HG02798 (cell line): Measurements from ENCODE around the gene SARS1.
A peak's percentile ranks its signal among the peaks of the same experiment; 100 is the strongest.

Experiments
- ATAC-seq: cut with Tn5 transposase; IDR thresholded peaks from one replicate; pipeline ENCODE4 v1.9.1; 2021; ENCODE audit warnings: mild to moderate bottlenecking; ENCODE audit not compliant: unreplicated experiment, poor library complexity

SARS1 gene

DNA sequence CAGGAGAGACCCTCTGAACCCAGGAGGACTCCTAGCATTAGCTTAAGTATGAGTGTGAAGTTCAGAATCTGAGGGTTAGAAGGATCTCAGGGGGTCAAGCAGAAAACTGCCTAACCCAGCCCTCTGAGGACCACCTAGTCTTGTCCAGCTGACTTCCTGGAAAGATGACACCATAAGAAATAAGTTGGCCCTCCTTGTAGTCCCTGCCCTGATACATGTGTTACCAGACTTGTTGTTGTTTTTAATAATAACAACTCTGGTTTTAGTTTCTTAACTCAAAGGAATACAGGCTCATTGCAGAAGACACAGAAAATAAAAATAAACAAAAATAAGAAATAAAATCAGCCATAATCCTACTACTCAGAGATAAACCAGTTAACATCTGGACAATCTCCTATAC lies 21.8 kb upstream of the SARS1 start:
- no peak for ATAC-seq

DNA sequence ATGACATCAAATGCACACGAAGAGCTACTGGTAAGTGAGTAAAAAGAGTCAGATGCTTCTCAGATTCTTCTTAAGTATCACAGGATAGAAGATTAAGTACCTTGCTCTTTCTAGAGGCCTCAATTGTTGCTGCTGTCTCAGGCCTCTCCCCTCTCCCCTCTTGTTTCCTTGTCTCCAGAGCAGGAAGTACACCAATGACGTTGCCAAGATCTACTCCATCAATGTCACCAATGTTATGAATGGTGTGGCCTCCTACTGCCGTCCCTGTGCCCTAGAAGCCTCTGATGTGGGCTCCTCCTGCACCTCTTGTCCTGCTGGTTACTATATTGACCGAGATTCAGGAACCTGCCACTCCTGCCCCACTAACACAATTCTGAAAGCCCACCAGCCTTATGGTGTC lies 21.3 kb upstream of the SARS1 start:
- ATAC-seq: no peak

DNA sequence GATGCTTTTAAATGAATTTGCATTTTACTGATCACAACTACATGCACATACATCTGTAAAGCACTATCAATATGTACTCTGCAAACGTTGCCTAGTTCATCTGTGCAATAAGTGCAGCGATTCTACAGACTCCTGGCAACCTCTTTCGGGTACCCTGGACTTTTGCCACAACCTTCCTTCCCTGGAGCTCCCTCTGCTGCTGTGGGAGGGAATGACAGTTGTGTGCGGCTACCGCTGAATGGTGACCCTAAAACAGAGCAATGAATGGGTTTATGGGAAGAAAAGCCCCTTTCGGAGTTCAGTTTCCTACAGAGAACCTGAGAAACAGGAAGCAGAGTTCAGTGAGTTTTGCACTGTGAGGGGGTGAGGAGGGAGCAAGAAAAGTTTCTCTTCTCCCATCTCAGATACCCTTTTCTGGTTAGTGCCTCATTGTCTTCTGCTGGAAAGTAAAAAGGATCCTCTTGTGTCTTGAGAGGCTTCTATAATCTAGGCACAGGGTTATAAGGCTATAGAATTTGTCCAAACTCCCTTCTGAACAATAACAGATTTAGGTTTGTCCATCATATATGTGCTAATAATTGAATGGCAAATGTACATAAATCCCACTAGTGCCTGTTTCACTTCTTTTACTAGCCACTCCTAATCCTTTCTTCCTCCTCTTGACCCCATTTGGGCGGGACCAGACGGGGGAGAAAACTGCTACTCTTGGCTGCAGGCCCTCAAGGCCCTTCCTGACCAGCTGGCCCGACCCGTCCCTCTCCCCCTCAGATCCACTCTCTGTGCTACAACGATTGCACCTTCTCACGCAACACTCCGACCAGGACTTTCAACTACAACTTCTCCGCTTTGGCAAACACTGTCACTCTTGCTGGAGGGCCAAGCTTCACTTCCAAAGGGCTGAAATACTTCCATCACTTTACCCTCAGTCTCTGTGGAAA lies 19.8 kb upstream of the SARS1 start:
- ATAC-seq: peak; percentile 51

DNA sequence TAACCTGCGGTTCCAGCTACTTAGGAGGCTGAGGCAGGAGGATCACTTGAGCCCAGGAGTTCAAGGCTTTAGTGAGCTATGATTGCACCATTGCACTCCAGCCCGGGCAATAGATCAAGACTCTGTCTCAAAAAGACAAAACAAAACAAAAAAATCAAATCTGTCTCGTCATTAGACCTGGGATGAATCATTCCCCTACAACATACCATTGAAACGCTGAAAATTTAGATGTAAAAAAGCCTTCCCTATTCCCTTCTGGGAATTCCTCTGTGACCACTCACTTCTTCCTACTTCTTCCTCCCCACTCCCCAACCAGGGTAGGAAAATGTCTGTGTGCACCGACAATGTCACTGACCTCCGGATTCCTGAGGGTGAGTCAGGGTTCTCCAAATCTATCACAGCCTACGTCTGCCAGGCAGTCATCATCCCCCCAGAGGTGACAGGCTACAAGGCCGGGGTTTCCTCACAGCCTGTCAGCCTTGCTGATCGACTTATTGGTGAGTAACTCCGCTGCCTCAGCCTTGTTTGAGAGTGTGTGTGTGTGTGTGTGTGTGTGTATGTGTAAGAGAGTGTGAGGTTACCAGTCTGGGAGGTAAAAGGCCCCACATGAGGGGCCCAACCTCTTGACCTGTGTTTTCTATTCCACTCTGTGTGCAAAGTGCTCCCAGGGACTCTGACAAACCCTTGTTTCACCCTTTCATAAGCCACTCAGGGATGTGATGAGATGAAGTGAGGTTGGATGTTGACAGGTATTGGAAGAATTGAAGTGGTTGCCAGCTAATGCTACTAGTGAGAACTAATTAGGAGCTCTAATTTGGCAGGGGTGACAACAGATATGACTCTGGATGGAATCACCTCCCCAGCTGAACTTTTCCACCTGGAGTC lies 16.3 kb upstream of the SARS1 start:
- no peak for ATAC-seq

DNA sequence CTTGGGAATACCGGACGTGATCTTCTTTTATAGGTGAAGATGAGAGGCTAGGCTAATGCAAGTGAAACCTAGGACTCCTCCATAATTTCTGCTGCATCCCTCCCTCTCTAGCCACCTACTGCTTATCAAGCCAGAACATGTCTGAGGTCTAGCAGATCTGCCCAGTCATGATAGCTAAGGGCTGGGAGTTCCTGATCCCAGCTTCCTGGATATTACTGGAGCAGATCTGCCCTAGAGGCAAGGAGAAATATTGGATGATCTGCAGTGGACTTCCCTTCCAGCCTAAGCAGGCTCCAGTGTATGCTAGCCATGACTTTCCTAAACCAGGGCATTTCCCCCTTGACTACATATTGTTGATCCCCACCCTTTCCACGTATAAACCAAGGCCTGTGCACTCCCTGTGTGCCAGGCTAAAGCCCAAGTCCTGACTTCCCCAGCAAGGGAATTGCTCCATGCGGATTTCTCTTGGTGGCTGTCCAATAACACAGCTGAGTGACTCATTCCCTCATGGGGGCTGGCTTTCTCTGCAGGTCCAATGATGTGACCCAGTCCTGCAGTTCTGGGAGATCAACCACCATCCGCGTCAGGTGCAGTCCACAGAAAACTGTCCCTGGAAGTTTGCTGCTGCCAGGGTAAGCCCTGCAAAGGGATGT lies 15.5 kb upstream of the SARS1 start:
- ATAC-seq: no peak

DNA sequence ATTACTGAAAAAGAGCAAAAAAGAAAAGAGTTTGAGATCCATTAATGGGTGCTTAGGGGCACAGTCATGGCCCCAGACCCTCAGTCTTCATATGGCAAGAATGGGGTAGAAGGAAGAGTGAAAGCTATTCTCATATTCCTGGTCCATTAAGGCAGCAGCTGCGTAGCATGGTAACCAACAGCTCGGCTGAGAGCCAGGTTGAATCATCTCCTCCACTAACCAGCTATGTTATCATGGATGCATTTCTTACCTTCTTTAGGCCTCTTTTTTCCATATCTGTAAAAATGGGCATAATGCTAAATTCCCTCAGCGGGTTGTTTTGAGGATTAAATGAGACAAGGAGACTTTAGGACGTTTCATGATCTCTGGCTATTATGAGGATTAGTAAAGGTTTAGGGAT lies 15.0 kb upstream of the SARS1 start:
- no peak for ATAC-seq

DNA sequence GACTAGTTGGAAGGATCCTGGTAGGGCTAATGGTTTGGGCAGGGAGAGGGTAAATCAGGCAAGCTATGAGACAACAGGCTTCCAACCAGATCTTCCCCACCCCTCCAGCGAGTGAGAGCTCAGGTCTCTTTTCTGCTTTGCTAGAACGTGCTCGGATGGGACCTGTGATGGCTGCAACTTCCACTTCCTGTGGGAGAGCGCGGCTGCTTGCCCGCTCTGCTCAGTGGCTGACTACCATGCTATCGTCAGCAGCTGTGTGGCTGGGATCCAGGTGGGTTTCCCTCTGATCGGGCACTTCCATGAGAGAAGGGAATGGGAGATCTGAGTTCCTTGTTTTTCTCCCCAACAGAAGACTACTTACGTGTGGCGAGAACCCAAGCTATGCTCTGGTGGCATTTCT lies 14.0 kb upstream of the SARS1 start:
- ATAC-seq: no peak

DNA sequence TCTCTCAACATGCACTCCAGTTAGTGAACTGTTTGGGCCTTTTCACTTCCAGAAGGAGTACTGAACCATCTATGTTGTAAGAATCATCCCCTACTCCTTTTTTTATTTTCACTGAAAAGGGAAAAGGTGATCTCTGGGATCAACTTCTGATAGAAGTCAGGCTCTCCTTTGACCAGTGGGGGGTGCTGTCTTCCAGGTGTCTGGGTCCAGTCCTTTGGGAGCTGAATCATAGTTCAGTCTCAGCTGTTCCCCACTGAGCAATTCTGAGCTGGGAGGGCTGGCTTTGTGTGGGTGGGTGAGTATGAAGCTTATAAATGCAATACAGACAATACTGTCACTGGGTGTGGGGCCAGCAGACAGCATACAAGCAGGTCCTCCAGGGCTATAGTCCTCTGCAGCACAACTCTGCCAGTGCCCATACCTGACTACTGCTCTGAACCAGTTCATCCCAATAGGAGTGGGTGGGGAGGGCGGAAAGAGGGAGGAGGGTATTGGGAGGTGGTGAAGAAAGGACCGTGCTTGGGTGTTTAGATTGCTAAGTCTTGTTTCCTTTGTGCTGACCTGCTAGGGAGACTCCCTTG lies 12.5 kb upstream of the SARS1 start:
- peak; percentile 42 for ATAC-seq

DNA sequence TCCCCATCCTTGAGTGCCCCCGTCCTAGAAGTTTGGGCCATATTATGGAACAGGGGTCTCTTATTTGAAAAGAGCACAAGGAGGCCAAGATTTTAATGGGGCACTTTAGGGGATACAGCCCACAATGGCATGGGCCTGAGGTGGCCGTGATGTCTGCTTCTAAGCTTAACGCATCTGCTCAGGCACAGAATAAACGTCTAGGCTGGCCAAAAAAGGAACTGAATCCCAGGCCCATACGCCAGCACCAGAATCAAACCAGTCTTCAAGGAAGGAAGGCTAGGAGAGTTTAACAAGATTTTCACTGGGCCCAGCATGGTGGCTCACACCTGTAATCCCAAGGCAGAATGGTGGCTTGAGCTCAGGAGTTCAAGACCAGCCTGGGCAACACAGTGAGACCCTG lies 9.2 kb upstream of the SARS1 start:
- no peak for ATAC-seq

DNA sequence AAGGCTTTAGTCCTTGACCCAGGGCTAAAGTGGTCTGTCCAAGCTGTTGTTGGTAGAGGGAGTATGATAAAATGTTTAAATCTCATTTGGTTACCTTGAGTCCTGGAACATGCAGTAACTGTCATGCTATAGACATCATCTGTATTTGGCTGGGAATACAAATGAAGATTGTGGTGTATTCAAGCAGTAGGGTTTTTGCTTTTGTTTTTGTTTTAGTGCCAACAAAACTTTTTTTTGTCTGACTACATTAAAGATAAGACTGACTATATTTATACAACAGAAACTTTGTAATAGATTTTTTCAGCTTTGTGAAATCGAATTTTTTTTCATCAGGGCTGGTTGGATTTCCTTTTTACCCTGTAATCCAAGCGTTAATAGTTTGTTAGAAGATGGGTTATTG lies 7.4 kb upstream of the SARS1 start:
- ATAC-seq: no peak

DNA sequence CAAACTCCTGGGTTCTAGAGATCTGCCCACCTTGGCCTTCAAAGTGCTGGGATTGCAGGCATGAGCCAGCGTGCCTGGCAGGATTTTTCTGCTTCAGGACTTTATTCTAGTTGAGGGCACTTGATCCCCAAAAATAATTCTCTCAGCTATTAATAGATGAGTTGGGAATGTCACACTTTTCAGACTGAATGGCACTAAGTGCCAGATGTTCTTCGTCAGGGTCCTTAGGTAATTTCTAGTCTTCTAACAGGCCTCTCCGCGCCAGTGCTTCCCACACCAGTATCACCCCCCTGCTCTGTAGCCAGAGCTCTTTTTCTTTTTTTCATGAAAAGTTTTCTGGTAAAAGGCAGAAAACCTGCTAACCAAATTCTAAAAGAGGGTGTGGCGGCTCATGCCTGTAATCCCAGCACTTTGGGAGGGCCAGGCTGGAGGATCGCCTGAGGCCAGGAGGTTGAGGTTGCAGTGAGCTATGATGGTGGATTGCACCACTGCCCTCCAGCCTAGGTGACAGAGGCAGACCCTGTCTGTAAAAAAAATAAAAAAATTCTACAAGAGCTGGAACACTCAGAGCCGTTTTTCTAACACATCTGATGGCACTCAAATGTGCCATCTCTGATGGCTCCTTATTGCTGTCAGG lies 6.1 kb upstream of the SARS1 start:
- no peak for ATAC-seq

DNA sequence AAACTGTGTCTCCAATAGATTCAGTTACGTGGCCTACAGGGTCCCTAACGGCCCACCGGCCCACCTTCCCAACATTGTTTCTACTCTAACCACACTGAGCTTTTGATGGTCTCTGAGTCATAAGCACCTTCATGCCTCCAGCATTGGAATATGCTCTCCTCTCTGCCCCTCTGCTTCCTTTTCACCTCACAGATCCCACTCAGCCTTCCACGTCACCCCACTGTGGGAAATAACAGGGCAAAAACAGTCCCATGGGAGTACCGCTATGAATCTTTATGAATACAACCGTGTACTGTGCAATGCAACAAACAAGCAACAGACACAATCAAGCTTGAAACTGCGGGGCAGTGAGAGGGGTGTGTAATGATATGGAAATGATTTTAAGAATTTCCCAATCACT lies 5.3 kb upstream of the SARS1 start:
- no peak for ATAC-seq

DNA sequence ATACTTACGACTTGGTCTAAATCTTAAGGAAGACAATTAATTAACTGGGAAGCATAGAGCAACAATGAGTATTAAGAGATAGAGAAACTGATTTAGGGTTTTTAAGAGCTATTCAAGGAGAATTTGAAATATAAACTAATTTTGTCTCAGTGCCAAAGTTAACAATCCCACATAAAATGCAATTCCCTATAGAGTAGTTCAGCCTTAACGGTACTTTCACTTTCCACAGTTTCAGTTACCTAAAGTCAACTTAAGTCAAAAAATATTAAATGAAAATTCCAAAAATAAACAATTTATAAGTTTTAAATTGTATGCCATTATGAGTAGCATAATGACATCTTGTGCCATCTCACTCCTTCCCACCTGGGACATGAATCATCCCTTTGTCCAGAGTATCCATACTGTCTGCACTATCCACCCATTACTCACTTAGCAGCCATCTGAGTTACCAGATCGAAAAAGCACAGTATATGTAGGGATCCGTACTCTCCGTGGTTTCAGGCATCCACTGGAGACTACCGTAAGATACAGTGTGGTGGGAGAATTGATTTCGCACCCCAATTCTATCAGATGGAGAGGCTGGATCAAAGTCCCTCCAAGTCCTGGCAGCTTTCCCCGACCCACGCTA lies 4.8 kb upstream of the SARS1 start:
- no peak for ATAC-seq

DNA sequence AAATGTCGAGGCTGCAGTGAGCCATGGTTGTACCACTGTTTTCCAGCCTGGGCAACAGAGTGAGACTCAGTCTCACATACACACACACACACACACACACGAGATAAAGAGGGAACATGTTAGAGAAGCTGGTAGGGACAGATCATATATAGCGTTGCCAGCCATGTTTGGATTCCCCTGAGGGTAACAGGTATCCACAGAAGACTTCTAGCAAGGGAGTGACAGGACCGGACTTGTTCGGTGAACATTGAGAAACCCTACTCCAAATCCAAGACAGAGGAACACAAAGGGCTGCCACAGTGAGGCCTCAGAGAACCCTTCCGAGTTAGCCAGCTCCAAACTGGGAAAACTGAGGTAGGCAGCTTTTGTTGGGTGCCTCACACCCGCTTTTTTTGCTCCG lies 3.7 kb upstream of the SARS1 start:
- no peak for ATAC-seq

DNA sequence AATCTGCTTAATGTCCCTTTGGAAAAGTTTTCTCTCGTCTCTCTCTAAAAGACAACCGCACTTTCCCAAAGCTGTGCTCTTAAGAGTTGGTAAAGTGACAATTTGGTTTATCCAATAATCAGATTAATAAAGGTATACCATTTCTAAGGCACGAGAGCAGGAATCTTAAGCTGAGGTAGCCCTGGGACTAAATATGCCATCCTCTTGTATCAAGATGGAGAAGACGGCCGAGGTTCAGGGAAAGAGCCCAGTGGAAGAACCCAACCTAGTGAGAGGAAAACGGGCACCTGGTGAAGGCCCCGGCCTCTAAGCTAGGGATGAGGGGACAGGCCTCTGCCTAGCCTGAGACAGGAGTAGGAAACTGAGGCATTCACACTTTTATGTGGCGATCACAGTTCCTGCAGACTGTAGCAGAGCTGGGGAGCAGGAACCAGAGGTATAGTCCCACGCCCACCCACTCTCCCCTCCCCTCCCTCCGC lies 334 bp upstream of the SARS1 start:
- no peak for ATAC-seq

DNA sequence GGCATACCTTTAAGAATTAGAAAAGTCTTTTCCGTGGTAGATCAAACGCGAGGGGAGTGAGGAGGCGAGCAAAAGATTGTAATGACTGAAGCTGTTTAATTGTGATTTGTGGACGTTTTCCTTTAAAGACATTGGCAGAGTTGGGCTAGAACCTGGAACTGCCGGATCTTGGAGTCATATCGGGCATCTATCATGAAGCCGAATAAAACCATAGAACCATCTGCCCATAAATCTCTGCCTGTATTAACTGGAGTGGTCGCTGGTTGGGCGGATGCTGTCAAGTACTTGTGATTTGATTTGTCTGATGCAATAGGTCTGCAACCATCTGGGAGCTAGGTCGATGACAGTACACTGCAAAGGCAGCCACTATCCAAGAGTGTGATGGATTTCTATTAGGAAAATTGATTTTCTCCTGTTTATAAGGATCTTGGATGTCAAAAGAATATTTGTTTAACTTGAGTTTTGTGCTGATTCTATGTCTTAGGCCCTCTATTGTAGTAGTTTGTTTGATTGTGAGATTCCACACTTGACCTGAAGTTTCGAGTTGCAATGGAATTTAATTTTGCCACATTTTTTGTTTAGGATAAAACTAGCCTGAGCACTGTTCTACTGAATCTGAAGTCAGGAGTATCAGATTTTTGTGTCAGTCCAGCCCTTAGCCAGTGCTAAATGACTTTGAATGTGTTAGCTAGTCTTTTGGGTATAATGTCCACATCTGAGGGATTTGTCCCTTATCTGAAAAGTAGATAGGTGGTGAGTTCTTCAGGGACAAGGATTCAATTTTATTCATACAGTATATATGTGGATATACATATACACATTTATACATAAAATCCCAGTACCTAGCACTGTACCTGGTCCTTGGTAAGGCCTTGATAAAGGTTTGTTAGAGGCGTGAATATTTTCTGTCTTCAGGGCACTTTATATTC lies 1.2 kb downstream of the SARS1 start:
- ATAC-seq: no peak

DNA sequence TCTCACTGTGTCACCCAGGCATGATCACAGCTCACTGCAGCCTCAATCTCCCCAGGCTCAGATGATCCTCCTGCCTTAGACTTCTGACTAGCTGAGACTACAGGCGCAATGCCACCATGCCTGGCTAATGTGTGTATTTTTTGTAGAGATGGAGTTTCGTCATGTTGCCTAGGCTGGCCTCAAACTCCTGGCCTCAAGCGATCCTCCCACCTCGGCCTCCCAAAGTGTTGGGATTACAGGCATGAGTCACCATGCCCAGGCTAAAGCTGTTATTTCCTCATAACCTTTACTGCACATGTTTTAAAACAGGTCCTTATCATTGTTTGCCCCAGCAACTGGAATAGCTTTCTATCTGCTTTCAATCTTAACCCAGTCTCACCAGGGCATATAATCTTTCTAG lies 2.9 kb downstream of the SARS1 start:
- ATAC-seq: no peak

DNA sequence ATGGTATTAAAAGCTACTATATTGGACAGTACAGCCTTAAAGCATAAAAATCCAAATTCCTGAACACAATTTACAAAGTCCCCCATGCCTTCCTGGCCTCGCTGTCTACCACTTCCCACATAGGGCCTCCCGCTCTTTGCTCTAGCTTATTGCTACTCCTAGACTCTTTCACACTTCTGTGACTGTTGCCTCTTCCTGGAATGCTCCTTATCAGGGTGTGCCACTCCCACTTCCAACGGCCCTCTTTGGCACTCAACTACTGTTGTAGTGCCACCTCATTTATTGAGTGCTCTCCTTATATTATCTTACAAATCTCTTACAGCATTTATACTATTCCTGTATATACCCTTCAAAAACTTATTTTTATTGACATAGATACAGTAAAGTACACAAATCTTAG lies 4.8 kb downstream of the SARS1 start:
- ATAC-seq: no peak
